Measurements from ENCODE around the gene FEN1. TPM values are rescaled to one million over a fixed set of nuclear protein-coding genes. Genes with fewer than 3 reads are reported as not detected.

Gene FEN1
- total and polyA plus RNA-seq, 12 donors: 3.9 to 32.0 (median 10.0) TPM

DNA sequence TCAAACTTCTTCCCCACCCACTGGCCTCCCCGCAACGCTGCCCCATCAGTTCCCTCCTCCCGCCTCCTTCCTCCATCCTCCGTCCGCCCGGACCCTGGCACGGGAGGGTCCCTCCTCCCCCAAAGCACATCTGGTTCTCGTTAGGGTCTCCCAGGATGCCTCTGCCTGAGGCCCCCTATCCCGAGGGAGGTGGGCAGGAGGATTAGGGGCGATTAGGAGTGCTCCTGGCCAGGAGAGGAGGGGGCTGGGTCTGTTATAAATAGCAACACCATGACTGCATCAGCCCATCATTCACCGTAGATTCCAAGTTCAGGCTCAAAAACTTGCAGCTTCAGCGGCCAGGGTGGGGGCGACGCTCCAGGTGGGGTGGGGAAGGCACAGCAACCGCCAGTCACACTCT lies 29.9 kb upstream of the FEN1 start:
- H3K27ac ChIP-seq: no peak overlapping the region
- 45 to 65% (median 53%) methylated on average over 9 to 15 of the region's 15 CpGs for WGBS, 4 donors
- H3K9me3 ChIP-seq (replicated peaks in 1 of 3): no peaks in the 10 kb centered on the region
- TF ChIP-seq POLR2A (IDR thresholded peaks at IDR 0.05) (no peak), CTCF (IDR thresholded peaks at IDR 0.05) (no peak)
- no peak overlapping the region for H3K4me3 ChIP-seq
- H3K36me3 ChIP-seq (replicated peaks in 1 of 2): no peaks in the 10 kb centered on the region
- H3K27me3 ChIP-seq: no peaks in the 10 kb centered on the region
- H3K4me1 ChIP-seq (replicated peaks in 1 of 2): no peaks in the 10 kb centered on the region
- intact Hi-C loops (cut with DNase I): no loop called here
- no peak for DNase-seq

DNA sequence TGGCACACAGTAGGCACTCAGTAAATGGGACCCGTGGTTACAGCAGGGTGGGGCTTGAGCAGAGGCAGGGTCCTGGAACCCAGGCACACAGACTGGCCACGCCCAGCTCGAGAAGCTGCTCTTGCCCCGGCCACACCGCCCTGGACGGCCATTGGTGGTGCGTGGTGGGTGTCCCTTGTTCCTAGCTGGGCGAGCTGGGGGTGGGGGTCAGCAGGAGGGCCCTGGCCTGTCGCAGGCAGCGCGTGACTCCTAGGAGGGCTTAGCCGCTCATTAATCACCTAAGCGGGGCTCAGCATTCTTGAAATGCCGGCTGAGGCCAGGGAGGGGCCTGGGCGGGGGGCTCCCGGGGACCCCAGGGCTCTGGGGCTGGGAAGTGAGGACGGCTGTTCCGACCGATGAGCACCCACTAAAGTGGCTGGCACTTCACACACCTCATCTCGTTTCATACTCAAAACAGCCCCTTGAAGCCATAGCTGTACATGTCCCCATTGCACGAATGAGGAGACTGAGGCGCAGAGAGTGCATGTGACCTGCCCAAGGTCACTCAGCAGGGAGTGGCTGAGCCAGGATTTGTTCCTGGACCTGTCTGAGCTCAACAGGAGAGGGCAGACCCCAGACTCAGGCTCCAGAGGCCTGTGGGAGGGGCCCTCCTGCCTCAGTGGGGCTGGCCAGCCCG lies 28.6 kb upstream of the FEN1 start:
- Histone ChIP-seq H3K27ac (no peak overlapping the region), H3K4me1 (replicated peaks in 1 of 2) (no peaks in the 10 kb centered on the region), H3K36me3 (replicated peaks in 1 of 2) (no peaks in the 10 kb centered on the region), H3K27me3 (no peaks in the 10 kb centered on the region), H3K4me3 (no peak overlapping the region), H3K9me3 (replicated peaks in 1 of 3) (no peaks in the 10 kb centered on the region)
- TF ChIP-seq POLR2A (IDR thresholded peaks at IDR 0.05) (no peak), CTCF (IDR thresholded peaks at IDR 0.05) (no peak)
- intact Hi-C loops (cut with DNase I): no loop called here
- no peak for DNase-seq
- 59 to 66% (median 63%) methylated on average over 3 to 23 of the region's 23 CpGs for WGBS, 4 donors

DNA sequence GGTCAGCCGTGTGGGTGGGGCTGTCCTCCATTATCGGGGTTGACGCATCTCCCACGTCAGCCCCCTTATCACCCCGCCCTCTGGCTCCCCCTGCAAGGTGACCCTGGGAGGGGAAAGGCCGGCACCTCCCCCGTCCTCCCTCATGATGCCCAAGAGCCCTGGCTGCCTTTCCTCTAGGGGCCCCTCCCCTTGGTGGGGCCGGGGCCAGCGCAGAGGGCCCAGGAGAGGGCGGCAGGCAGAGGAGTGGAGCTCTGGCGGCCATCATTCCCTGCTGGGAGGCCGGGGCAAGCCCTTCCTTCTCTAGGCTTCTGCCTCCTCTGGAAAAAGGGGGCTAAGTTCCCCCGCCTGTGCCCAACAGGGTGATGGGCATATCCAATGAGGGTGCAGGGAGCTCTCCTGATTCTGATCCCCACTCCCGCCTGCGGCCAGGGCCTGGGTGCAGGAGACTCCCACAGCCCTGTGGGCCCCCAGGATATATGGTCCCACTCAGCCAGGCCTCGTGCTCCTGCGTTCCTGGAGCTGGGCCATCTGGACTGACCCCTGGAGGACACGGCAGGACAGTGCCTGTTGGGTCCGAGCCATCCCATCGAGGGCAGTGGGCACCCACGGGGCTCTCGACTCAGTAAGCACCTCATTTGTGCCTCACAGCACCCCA lies 28.0 kb upstream of the FEN1 start:
- DNase-seq: peak in 3 of 7 donors; percentile 49 to 72 (median 72)
- no peaks in the 10 kb centered on the region for H3K36me3 ChIP-seq (replicated peaks in 1 of 2)

More for the DNA sequence above, 28.0 kb upstream of the FEN1 start:
- H3K9me3 ChIP-seq (replicated peaks in 1 of 3): no peaks in the 10 kb centered on the region
- H3K4me3 ChIP-seq: no peak overlapping the region
- no peak for TF ChIP-seq POLR2A (IDR thresholded peaks at IDR 0.05)
- no peak for TF ChIP-seq CTCF (IDR thresholded peaks at IDR 0.05)
- no peaks in the 10 kb centered on the region for H3K4me1 ChIP-seq (replicated peaks in 1 of 2)
- 46 to 70% (median 51%) methylated on average over 2 to 22 of the region's 22 CpGs for WGBS, 4 donors
- no peaks in the 10 kb centered on the region for H3K27me3 ChIP-seq
- no peak overlapping the region for H3K27ac ChIP-seq
- intact Hi-C loops (cut with DNase I): no loop called here
